NCI-H2171 (cell line): ENCODE data around the gene CIZ1.
"Not testable (repeated sequence)": the region's sequence is repeated elsewhere in the genome, so short reads cannot be mapped to it uniquely, and the experiment has no call there.

Experiments used
- DNase-seq: peaks from one replicate; lab custom pipeline; 2025; lab: John Stamatoyannopoulos, UW

The CIZ1 gene

DNA sequence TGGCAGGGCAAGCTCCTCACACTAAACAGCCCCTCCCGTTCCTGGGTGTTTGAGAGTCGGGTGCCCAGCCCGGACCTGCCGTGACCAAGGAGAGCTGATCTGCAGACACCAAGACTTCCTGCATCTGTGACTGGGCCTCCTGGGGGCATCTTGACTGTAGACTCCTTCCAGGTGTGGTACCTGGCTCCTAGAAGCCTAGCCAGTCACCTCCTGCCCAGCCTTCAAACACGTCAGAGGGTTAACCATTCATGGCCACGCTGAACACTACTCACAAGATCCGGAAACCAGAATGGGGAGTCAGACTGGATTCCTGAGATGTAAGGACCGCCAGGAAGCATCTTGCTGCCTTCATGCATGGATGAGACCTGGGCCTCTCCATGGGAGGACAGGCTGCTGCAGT, 45.8 kb downstream of the CIZ1 start:
- no peak for DNase-seq

DNA sequence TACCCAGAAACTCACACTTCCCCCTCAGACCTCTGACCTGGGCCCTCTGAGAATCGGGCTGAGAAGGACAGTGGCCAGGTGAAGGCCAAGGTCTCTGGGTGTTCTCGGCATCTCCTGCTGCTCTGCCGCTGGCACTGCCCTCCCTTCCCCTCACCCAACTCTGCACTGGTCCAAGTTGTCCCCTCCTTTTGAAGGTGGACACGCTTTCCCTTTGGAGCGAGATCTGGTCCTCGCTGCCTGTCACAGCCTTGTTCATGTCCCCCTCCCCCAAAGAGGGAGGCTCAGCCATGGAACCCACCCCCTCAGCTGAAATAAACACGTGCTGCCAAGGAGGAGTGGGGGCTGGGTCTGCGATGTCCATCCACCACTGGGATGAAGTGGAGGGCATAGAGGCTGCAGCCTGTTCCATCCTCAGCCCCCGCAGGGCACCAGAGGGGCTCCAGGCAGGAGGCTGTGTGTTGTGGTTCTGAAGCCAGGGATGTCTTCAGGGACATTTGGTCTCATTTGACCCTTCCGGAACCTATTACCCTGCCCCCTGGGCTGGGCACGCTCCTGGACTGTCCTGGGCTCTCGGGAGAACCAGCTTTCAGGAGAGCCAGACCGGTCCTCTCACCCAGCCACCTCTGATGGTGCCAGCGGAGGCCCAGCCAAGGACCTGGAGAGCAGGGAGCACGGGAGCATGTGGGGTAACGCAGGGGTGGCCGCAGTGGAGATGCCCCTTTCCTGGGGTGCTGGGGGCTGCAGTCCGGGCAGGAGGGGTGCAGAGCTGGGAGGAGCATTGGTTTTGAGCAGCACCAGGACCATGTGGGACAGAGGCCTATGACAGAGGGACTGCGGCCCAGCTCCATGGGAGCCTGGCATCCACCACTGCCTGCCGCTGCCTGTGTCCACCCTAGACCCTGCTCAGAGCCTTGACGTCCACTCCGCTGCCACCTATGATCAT, 46.9 kb downstream of the CIZ1 start:
- DNase-seq, result no peak

DNA sequence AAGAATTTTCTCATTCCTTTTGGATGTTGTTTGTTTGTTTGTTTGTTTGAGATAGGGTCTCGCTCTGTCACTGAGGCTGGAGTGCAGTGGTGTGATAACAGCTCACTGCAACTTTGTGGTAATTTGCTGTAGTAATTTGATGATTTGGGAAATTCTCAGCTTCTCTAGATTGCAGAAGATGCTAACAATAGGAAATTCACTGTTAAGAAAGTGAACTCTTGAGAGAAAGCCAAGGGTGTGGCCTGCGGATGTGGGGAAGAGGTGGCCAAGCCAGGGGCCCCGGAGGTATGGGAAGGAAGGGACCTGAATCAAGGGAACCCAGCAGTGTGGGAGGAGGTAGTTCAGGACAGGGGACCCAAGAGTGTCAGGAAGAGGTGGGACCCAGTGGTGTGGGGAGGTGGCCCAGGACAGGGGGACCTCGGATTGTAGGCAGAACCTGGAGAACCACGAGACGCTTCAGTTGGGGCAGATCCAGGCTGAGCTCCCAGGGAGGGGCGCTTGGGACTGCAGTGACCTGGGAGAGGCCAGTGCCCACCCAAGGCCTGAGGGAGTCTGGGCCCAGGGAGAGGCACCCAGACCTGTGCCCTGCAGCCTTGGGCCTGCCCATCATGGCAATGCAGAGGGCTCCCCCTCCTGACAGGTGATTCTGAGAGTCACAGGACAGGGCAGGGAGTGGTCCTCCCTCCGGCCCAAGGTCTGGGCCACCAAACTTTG, 47.7 kb downstream of the CIZ1 start:
- DNase-seq, result no peak

GRCh38 chr9:128142596-128142995, 48.8 kb downstream of the CIZ1 start:
- DNase-seq, result no peak

DNA sequence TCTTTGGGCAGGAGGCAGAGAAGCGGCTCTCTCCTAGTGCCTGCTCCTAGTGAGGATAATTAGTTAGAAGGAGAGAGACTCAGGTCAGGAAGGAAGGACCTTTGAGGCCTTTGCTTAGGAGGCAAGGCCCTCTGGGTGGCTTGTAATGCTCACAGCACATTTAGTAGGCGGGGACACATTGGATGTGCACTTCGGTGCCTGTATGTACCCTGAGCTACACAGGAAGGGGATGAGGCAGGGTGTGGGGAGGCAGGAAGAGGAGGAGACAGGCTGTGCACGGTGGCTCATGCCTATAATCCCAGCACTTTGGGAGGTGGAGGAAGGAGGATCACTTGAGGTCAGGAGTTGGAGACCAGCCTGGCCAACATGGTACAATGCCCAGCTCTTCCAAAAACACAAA, 49.3 kb downstream of the CIZ1 start:
- DNase-seq, result no peak

- DNase-seq, result no peak
Observed at GRCh38 chr9:128141604-128142003, 49.8 kb downstream of the CIZ1 start.

GRCh38 chr9:128139621-128140020, 51.8 kb downstream of the CIZ1 start:
- no peak for DNase-seq

GRCh38 chr9:128138001-128138400, 53.4 kb downstream of the CIZ1 start:
- DNase-seq, result no peak

GRCh38 chr9:128136816-128137793, 54.3 kb downstream of the CIZ1 start:
- DNase-seq, result no peak

- peak; percentile 69 for DNase-seq
Observed at GRCh38 chr9:128135561-128135960, 55.8 kb downstream of the CIZ1 start.

GRCh38 chr9:128132139-128132538, 59.2 kb downstream of the CIZ1 start:
- peak; percentile 84 for DNase-seq

- not testable (repeated sequence) for DNase-seq
Observed at GRCh38 chr9:128131346-128131745, 60.0 kb downstream of the CIZ1 start.

DNA sequence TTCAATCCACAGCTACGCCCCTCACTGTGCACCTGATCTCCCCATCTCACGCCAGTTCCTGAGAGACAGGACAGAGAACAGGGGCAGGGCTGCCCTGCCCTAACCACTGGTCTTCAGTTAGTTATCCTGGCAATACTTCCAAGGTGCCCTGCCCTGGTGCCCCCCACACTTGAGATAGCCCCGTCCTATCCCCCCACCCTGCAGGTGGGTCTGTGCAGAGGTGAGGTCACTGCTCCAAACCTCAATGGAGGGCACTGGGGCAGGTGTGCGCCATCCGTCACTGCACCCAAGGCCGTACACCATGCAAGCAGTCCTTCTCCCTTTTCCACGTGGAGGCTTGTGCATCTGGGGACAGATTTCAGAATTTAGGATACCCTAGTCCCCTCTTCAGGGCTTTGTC, 60.7 kb downstream of the CIZ1 start:
- DNase-seq, result not testable (repeated sequence)

DNA sequence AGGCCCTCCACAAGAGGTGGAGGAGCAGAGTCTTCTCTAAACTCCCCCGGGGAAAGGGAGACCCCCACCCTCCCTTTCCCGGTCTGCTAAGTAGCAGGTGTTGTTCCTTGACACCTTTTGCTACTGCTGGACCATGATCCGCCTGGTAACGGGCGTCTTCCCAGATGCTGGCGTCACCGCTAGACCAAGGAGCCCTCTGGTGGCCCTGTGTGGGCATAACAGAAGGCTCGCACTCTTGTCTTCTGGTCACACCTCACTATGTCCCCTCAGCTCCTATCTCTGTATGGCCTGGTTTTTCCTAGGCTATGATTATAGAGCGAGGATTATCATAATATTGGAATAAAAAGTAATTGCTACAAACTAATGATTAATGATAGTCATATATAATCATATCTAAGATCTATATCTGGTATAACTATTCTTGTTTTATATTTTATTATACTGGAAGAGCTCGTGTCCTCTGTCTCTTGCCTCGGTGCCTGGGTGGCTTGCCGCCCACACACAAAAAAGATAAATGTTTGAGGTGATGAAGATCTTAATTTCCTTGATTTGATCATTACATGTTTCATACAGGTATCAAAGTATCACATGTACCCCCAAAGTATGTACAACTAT, 61.3 kb downstream of the CIZ1 start:
- DNase-seq, result not testable (repeated sequence)

GRCh38 chr9:128128836-128129590, 62.4 kb downstream of the CIZ1 start:
- no peak for DNase-seq

GRCh38 chr9:128127990-128128835, 63.2 kb downstream of the CIZ1 start:
- peak; percentile 96 for DNase-seq

DNA sequence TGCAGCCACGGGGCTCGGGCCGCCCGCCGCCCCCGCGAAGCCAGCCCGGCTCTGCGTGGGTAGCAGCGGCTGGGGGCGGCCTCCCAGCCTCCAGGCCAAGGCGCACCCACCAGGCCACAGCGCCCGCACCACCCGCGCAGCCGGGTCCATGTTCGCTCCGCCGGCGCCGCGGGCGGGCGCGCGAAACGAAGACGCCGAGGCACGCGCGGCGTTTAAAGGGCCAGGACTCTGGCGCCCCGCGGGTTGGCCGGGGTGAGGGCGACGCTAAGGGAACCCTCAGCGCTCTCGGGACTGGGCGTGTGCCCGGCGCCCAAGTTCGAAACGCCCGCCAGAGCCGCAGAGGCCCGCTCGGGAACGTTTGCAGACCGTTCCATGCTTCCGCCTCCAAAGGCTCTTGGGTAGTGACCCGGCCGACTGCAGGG, 63.8 kb downstream of the CIZ1 start, which contains the start of gene PTGES2:
PTGES2 (minus strand) TSS at position 162 of the 422 bp plus-strand sequence; CDS start at position 150, 12 bp downstream.
- peak; percentile 94 for DNase-seq

DNA sequence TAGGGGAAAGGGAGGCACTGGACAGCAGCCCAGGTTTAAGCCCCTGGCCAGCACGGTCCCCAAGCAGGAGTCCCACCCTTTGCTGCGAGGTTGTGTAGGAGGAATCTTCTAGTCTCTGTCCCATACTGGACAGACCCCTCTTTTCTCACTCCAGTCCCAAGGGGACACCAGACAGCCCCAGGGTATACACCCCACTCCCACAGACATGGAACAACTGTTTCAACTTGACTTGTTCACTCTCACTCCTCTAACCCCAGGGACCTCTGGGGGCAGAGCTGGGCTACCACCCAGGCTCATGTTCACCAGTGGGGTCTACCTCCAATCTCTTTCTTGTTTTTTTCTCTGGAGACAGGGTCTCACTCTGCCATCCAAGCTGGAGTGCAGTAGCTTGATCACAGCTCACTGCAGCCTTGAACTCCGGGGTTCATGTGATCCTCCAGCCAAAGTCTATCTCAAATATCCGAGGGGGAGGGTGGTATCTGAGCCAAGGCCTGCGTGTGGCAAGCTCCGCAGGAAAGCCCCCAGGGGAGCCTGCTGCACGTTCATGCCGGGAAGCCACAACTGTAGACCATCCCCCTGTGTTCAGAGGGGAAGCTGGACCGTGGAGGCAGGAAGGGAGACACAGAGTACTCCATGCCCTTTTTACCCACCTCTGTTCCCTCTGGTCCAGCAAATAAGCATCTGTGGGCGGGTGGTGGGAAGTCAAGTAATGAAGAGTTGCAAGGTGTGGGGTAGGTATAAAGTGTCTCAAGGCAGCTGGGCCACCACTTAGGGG, 65.6 kb downstream of the CIZ1 start:
- DNase-seq, result no peak
